Left ventricle myocardium inferior (tissue), 1 donor: ENCODE data around the gene GFOD2. TPM values are rescaled to one million over a fixed set of nuclear protein-coding genes. Genes with fewer than 3 reads are reported as not detected.

Experiments
- DNase-seq: peaks from one replicate; pipeline ENCODE4 v3.0.0-alpha.2; 2020
- H3K27ac ChIP-seq: fragments of 200-600 bp; replicated peaks from 2 replicates; pipeline ENCODE4 v1.8.0; 2021
- H3K27me3 ChIP-seq: fragments of 200-600 bp; 2 replicates; pipeline ENCODE4 v1.8.0; 2021; ENCODE audit warnings: low read depth
- H3K36me3 ChIP-seq: fragments of 200-600 bp; 2 replicates; pipeline ENCODE4 v1.8.0; 2021
- H3K4me1 ChIP-seq: fragments of 200-600 bp; 2 replicates; pipeline ENCODE4 v1.8.0; 2021
- H3K4me3 ChIP-seq: fragments of 200-600 bp; 2 replicates; pipeline ENCODE4 v1.8.0; 2021; ENCODE audit warnings: mild to moderate bottlenecking, moderate library complexity
- H3K9me3 ChIP-seq: fragments of 200-600 bp; replicated peaks from 2 replicates; pipeline ENCODE4 v1.8.0; 2021
- CTCF ChIP-seq: fragments of 200-600 bp; IDR thresholded peaks from 2 replicates; pipeline ENCODE4 v1.8.0; 2021; ENCODE audit warnings: antibody characterized with exemption, mild to moderate bottlenecking, borderline replicate concordance
- intact Hi-C: fragments of 100-400 bp; cut with micrococcal nuclease; formaldehyde crosslinking; loops from one replicate; pipeline ENCODE4 v1.11.0; 2022
- total RNA-seq: library from RNA; stranded (reverse); fragmentation: NEBNext Ultra II Directional; extraction: Animal tissue kit (Norgen Biotek cat#: 25700); gene quantifications from one replicate; pipeline ENCODE4 v1.2.1, GENCODE V29; 2021
- donor health status: DM: no; HTN: yes; CAD: no; lungs with severe emphysema.

GFOD2 gene
- total RNA-seq, 1 donor from 2014 or later, result 11.1 TPM

GRCh38 chr16:67651039-67651438 is 68.1 kb downstream of the GFOD2 start:
- DNase-seq, result no peak
- intact Hi-C loops, result no loop called here
- H3K27me3 ChIP-seq, result peaks cover 100% of the 10 kb centered on the region
- no peak for TF ChIP-seq CTCF
- peaks cover 33% of the 10 kb centered on the region for H3K4me1 ChIP-seq
- H3K27ac ChIP-seq, result no peak overlapping the region
- H3K4me3 ChIP-seq, result no peak overlapping the region
- no peaks in the 10 kb centered on the region for H3K9me3 ChIP-seq
- H3K36me3 ChIP-seq, result no peaks in the 10 kb centered on the region

- Histone ChIP-seq H3K27me3 (peaks cover 100% of the 10 kb centered on the region), H3K36me3 (no peaks in the 10 kb centered on the region), H3K9me3 (no peaks in the 10 kb centered on the region), H3K4me3 (no peak overlapping the region), H3K4me1 (peaks cover 36% of the 10 kb centered on the region), H3K27ac (no peak overlapping the region)
- intact Hi-C loops, result no loop called here
- no peak for TF ChIP-seq CTCF
- DNase-seq, result no peak
Observed at GRCh38 chr16:67650023-67650422, 69.1 kb downstream of the GFOD2 start.

DNA sequence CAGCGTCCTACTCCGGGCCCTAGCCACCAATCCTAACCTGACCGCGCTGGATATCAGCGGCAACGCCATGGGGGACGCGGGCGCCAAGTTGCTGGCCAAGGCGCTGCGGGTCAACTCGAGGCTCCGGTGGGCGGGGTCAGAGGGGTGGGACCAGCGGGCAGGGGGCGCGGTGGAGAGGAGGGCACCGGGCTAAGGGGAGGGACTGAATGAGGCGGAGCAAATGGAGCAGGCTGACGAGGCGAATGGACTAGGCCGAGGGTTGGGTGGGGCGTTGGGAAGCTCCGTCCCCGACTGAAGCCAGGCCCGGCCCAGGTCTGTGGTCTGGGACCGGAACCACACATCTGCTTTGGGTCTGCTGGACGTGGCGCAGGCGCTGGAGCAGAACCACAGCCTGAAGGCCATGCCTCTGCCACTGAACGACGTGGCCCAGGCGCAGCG is 69.6 kb downstream of the GFOD2 start:
- Histone ChIP-seq H3K27me3 (peaks cover 100% of the 10 kb centered on the region), H3K36me3 (no peaks in the 10 kb centered on the region), H3K27ac (no peak overlapping the region), H3K4me3 (peak overlapping the region; percentile 33), H3K4me1 (peaks cover 41% of the 10 kb centered on the region), H3K9me3 (no peaks in the 10 kb centered on the region)
- intact Hi-C loops, result no loop called here
- TF ChIP-seq CTCF, result no peak
- no peak for DNase-seq

DNA sequence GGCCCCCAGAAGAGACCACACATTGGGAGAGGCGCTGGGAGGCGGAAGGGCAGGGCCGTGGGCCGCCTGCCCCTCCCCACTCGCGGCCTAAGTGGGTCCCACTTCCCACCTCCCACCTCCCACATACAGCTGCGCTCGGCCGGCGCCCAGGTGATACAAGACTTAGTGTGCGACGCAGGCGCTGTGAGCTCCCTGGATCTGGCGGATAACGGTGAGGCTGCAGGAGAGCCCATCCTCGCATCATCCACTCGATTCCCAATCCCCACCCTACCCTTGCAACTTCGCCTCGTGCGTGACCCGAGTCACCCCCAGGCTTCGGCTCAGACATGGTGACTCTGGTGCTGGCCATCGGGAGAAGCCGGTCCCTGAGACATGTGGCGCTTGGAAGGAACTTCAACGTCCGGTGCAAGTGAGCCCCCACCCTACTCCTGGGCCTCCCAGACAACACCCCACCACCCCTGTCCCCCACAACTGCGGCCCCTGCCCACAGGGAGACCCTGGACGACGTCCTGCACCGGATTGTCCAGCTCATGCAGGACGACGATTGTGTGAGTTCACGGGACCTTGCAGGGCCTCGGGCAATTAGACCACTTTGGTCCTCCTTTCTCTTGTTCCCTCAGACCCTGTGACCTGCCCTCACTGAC is 70.2 kb downstream of the GFOD2 start:
- H3K27ac ChIP-seq, result no peak overlapping the region
- peak overlapping the region; percentile 33 for H3K4me3 ChIP-seq
- H3K4me1 ChIP-seq, result peaks cover 42% of the 10 kb centered on the region
- intact Hi-C loops, result no loop called here
- no peak for TF ChIP-seq CTCF
- no peak for DNase-seq
- H3K9me3 ChIP-seq, result no peaks in the 10 kb centered on the region
- peaks cover 99% of the 10 kb centered on the region for H3K27me3 ChIP-seq
- no peaks in the 10 kb centered on the region for H3K36me3 ChIP-seq

DNA sequence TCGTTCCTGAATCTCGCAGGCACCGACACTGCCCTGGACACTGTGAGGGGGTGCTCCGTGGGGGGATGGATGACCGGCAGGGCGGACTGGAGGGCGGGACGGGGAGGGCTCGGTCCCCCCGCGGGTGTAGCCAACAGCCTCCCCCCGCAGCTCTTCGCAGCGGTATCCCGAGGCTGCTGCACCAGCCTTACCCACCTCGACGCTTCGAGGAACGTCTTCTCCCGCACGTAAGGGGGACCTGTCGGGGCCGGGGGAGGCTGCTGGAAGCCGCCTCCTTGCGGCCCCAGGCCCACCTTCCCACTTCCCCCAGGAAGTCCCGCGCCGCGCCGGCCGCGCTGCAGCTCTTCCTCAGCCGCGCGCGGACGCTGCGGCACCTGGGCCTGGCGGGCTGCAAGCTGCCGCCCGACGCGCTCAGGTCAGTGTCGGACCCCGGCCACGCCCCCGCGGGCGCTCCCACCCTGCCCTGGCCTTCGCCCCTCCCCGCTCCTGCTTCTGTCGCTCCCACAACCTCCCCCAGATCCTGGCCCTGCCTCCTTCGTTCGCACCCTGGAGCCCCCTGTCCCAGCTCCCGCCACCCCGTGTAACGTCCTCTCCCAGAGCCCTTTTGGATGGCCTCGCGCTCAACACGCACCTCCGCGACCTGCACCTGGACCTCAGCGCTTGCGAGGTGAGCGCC is 70.9 kb downstream of the GFOD2 start:
- DNase-seq, result no peak
- Histone ChIP-seq H3K4me3 (no peak overlapping the region), H3K27ac (no peak overlapping the region), H3K9me3 (no peaks in the 10 kb centered on the region), H3K4me1 (peaks cover 36% of the 10 kb centered on the region), H3K36me3 (no peaks in the 10 kb centered on the region), H3K27me3 (peaks cover 92% of the 10 kb centered on the region)
- no peak for TF ChIP-seq CTCF
- intact Hi-C loops, result no loop called here
